H9 (cell line): Measurements from ENCODE around the gene TCERG1L. TPM values are rescaled to one million over a fixed set of nuclear protein-coding genes. Genes with fewer than 3 reads are reported as not detected.

Source experiments
- DNase-seq: peaks from one replicate; pipeline ENCODE4 v3.0.0-alpha.2; 2017
- H2AFZ ChIP-seq: one replicate; pipeline ENCODE4 v1.6.1; 2013; ENCODE audit warnings: mild to moderate bottlenecking, low read length, control low read depth, moderate library complexity
- H2AK5ac ChIP-seq: 2 replicates; pipeline ENCODE4 v1.6.1; 2013; ENCODE audit warnings: low read length, control low read depth, mixed read lengths; ENCODE audit not compliant: insufficient read length
- H2BK120ac ChIP-seq: one replicate; pipeline ENCODE4 v1.6.1; 2013; ENCODE audit warnings: low read depth, mild to moderate bottlenecking, low read length, control low read depth, inconsistent platforms; ENCODE audit not compliant: poor library complexity, severe bottlenecking
- H2BK12ac ChIP-seq: 2 replicates; pipeline ENCODE4 v1.6.1; 2013; ENCODE audit warnings: low read length, control low read depth, mixed read lengths, low read depth; ENCODE audit not compliant: insufficient read length
- H2BK15ac ChIP-seq: 2 replicates; pipeline ENCODE4 v1.6.1; 2013; ENCODE audit warnings: low read depth, low read length, control low read depth
- H2BK20ac ChIP-seq: one replicate; pipeline ENCODE4 v1.6.1; 2013; ENCODE audit warnings: low read depth, mild to moderate bottlenecking, low read length, control low read depth, inconsistent platforms; ENCODE audit not compliant: poor library complexity, severe bottlenecking
- H2BK5ac ChIP-seq: 2 replicates; pipeline ENCODE4 v1.6.1; 2013; ENCODE audit warnings: low read length, control low read depth, mixed read lengths; ENCODE audit not compliant: insufficient read length
- H3K14ac ChIP-seq: 2 replicates; pipeline ENCODE4 v1.6.1; 2013; ENCODE audit warnings: low read length, control low read depth; ENCODE audit not compliant: insufficient read depth
- H3K18ac ChIP-seq: 2 replicates; pipeline ENCODE4 v1.6.1; 2013; ENCODE audit warnings: low read depth, mild to moderate bottlenecking, mixed read lengths, low read length, control low read depth; ENCODE audit not compliant: insufficient read length
- H3K23ac ChIP-seq: 2 replicates; pipeline ENCODE4 v1.6.1; 2013; ENCODE audit warnings: low read length, control low read depth, mixed read lengths, low read depth; ENCODE audit not compliant: insufficient read length
- H3K23me2 ChIP-seq: 2 replicates; pipeline ENCODE4 v1.6.1; 2013; ENCODE audit warnings: low read depth, mild to moderate bottlenecking, mixed read lengths, low read length, control low read depth; ENCODE audit not compliant: insufficient read length, poor library complexity, severe bottlenecking
- H3K27ac ChIP-seq: 2 replicates; pipeline ENCODE4 v1.5.1; 2013; ENCODE audit warnings: low read length, control low read depth, mixed read lengths, low read depth; ENCODE audit not compliant: insufficient read length
- H3K27me3 ChIP-seq: 2 replicates; pipeline ENCODE4 v1.6.1; 2013; ENCODE audit warnings: low read length, control low read depth, inconsistent platforms; ENCODE audit not compliant: insufficient read depth
- H3K4ac ChIP-seq: 2 replicates; pipeline ENCODE4 v1.6.1; 2013; ENCODE audit warnings: low read depth, mild to moderate bottlenecking, control low read depth, inconsistent platforms, low read length, moderate library complexity
- H3K4me1 ChIP-seq: 2 replicates; pipeline ENCODE4 v1.6.1; 2013; ENCODE audit warnings: low read length, control low read depth, inconsistent platforms; ENCODE audit not compliant: insufficient read depth
- H3K4me2 ChIP-seq: 2 replicates; pipeline ENCODE4 v1.6.1; 2013; ENCODE audit warnings: low read length, control low read depth, mixed read lengths; ENCODE audit not compliant: insufficient read length, insufficient read depth
- H3K56ac ChIP-seq: 2 replicates; pipeline ENCODE4 v1.6.1; 2013; ENCODE audit warnings: low read depth, mild to moderate bottlenecking, mixed read lengths, low read length, control low read depth; ENCODE audit not compliant: insufficient read length
- H3K79me1 ChIP-seq: 2 replicates; pipeline ENCODE4 v1.6.1; 2013; ENCODE audit warnings: low read depth, mild to moderate bottlenecking, moderate library complexity, low read length, control low read depth, inconsistent platforms; ENCODE audit not compliant: insufficient read depth, poor library complexity, severe bottlenecking
- H3K79me2 ChIP-seq: 2 replicates; pipeline ENCODE4 v1.6.1; 2013; ENCODE audit warnings: low read length, control low read depth, inconsistent platforms; ENCODE audit not compliant: insufficient read depth
- H3K9ac ChIP-seq: 2 replicates; pipeline ENCODE4 v1.6.1; 2013; ENCODE audit warnings: low read length, control low read depth, mixed read lengths; ENCODE audit not compliant: insufficient read length; ENCODE audit errors: extremely low read depth
- H3K9me3 ChIP-seq: one replicate; pipeline ENCODE4 v1.6.1; 2013; ENCODE audit warnings: low read depth, low read length, inconsistent platforms; ENCODE audit not compliant: control insufficient read depth
- H3T11ph ChIP-seq: one replicate; pipeline ENCODE4 v1.6.1; 2013; ENCODE audit warnings: mild to moderate bottlenecking, low read length, control low read depth, inconsistent platforms
- H4K20me1 ChIP-seq: one replicate; pipeline ENCODE4 v1.6.1; 2013; ENCODE audit not compliant: control insufficient read depth, insufficient read length, insufficient read depth
- H4K5ac ChIP-seq: 2 replicates; pipeline ENCODE4 v1.6.1; 2013; ENCODE audit warnings: low read depth, mild to moderate bottlenecking, mixed read lengths, low read length, control low read depth; ENCODE audit not compliant: insufficient read length
- H4K8ac ChIP-seq: replicated peaks from 2 replicates; pipeline ENCODE4 v1.6.1; 2013; ENCODE audit warnings: low read length, control low read depth, mixed read lengths, low read depth; ENCODE audit not compliant: insufficient read length
- H4K91ac ChIP-seq: 2 replicates; pipeline ENCODE4 v1.6.1; 2013; ENCODE audit warnings: low read depth, mild to moderate bottlenecking, moderate library complexity, mixed read lengths, low read length, control low read depth; ENCODE audit not compliant: insufficient read length
- H3K27ac Mint-ChIP-seq, 3 experiments: 2 replicates in 2 of 3; 3 replicates in 1 of 3; pipeline ENCODE4 v1.8.0; 2020 to 2021; ENCODE audit warnings: mixed read lengths in 3 of 3, mild to moderate bottlenecking in 1 of 3, moderate library complexity in 1 of 3
- H3K27me3 Mint-ChIP-seq: 2 replicates; pipeline ENCODE4 v1.8.0; 2021; ENCODE audit warnings: low read depth, mild to moderate bottlenecking, moderate library complexity, mixed read lengths
- H3K36me3 Mint-ChIP-seq, 3 experiments: 2 replicates in 2 of 3; 3 replicates in 1 of 3; pipeline ENCODE4 v1.8.0; 2020 to 2021; ENCODE audit warnings: low read depth in 3 of 3, mixed read lengths in 3 of 3; ENCODE audit not compliant: insufficient read depth in 1 of 3
- H3K4me1 Mint-ChIP-seq, 2 experiments: 2 replicates each; pipeline ENCODE4 v1.8.0; 2020; ENCODE audit warnings: mixed read lengths in 2 of 2
- H3K4me3 Mint-ChIP-seq, 2 experiments: 2 replicates in 1 of 2; 3 replicates in 1 of 2; pipeline ENCODE4 v1.8.0; 2020 to 2021; ENCODE audit warnings: mild to moderate bottlenecking in 2 of 2, mixed read lengths in 2 of 2, moderate library complexity in 1 of 2
- H3K9me3 Mint-ChIP-seq, 2 experiments: 2 replicates in 1 of 2; 3 replicates in 1 of 2; pipeline ENCODE4 v1.8.0; 2020; ENCODE audit warnings: mild to moderate bottlenecking in 2 of 2, mixed read lengths in 2 of 2, moderate library complexity in 1 of 2
- CTCF ChIP-seq: fragments of 200-600 bp; sonication (generic); conservative IDR thresholded peaks from 3 replicates; pipeline ENCODE4 v1.8.0; 2021; ENCODE audit warnings: antibody characterized with exemption, mild to moderate bottlenecking
- WGBS: extraction: QIAGEN DNeasy Blood & Tissue Kit; methylation state at CpG from one replicate; pipeline ENCODE4 v1.1.7; 2013; ENCODE audit warnings: missing lambda C conversion rate, low lambda C conversion rate, mixed read lengths; ENCODE audit not compliant: insufficient read length; ENCODE audit errors: extremely low coverage; 5-methylcytosine and 5-hydroxymethylcytosine counted together
- total RNA-seq: library from RNA; stranded (reverse); gene quantifications from 2 replicates; pipeline ENCODE4 v1.2.1, GENCODE V29; 2021

The TCERG1L gene
- total RNA-seq, 1 experiment from 2014 or later: 3.3 TPM

- Histone ChIP-seq H3K27ac (no peak overlapping the region), H2AFZ (no peak overlapping the region), H2BK20ac (no peak overlapping the region), H3K4me1 (peaks cover 6% of the 10 kb centered on the region; the same call in 1 of the 2 replicates), H4K5ac (no peak overlapping the region), H3K4ac (no peak overlapping the region), H3K18ac (no peak overlapping the region), H3K4me2 (no peak overlapping the region), H3K9ac (no peak overlapping the region), H2BK15ac (no peak overlapping the region), H4K91ac (no peak overlapping the region), H2BK120ac (no peak overlapping the region), H3K23me2 (peaks cover 2% of the 10 kb centered on the region), H4K20me1 (no peaks in the 10 kb centered on the region), H3K14ac (peak overlapping the region; percentile 8; the same call in 1 of the 2 replicates), H2BK5ac (no peak overlapping the region), H4K8ac (no peak overlapping the region), H3K27me3 (no peaks in the 10 kb centered on the region), H2AK5ac (no peak overlapping the region), H3K56ac (no peak overlapping the region), H3K79me2 (no peaks in the 10 kb centered on the region), H2BK12ac (no peak overlapping the region), H3T11ph (no peak overlapping the region), H3K23ac (no peak overlapping the region), H3K79me1 (no peaks in the 10 kb centered on the region), H3K9me3 (peaks cover 6% of the 10 kb centered on the region)
- H3K4me3 Mint-ChIP-seq: no peak overlapping the region
- TF ChIP-seq CTCF: no peak
- H3K9me3 Mint-ChIP-seq: peaks cover 11 to 16% of the 10 kb centered on the region in 2 experiments
- DNase-seq: no peak
- H3K27me3 Mint-ChIP-seq: peaks cover 3% of the 10 kb centered on the region; the same call in 1 of the 2 replicates
- H3K36me3 Mint-ChIP-seq: peaks cover 4 to 18% (median 16%) of the 10 kb centered on the region in 3 experiments
- no CpG with 5 or more reads among the region's 9 CpGs for WGBS
- H3K27ac Mint-ChIP-seq: peak overlapping the region; percentile 36 to 92 (median 84); a peak in 5 of 7 replicates
- H3K4me1 Mint-ChIP-seq: peaks cover 32 to 43% of the 10 kb centered on the region in 2 experiments
Measured at GRCh38 chr10:131127138-131127589, 184.4 kb downstream of the TCERG1L start.
